ENCODE data around the gene EML4. TPM values are rescaled to one million over a fixed set of nuclear protein-coding genes. Genes with fewer than 3 reads are reported as not detected.

Gene EML4
- total RNA-seq, 3 donors from 2014 or later (not counting 1 experiment from before 2014, with no cell fraction given): 88.4 to 136 (median 91.5) TPM

- WGBS (ENCODE audit: insufficient coverage): 100% methylated on average over 1 of the region's 1 CpG
- DNase-seq (no peak), ATAC-seq (no peak)
- H3K27me3 Mint-ChIP-seq (ENCODE audit: low read depth in 2 of 2): no peaks in the 10 kb centered on the region
- no peaks in the 10 kb centered on the region for H3K9me3 Mint-ChIP-seq
- peaks cover 32 to 39% of the 10 kb centered on the region in 2 donors for H3K4me1 Mint-ChIP-seq
- no peak overlapping the region for H3K27ac ChIP-seq (ENCODE audit: low read length)
- H3K4me3 Mint-ChIP-seq: no peak overlapping the region
- peaks cover 8% of the 10 kb centered on the region for H3K36me3 Mint-ChIP-seq
- peaks cover 10% of the 10 kb centered on the region for H3K4me1 ChIP-seq (ENCODE audit: control insufficient read depth, insufficient read depth, low read length)
- no peak for TF ChIP-seq CTCF (IDR thresholded peaks at IDR 0.05)
- H3K9me3 ChIP-seq (ENCODE audit: control insufficient read depth, insufficient read depth, low read length): no peaks in the 10 kb centered on the region
- H3K27me3 ChIP-seq (ENCODE audit: control insufficient read depth, insufficient read depth, low read length): no peaks in the 10 kb centered on the region
- H3K36me3 ChIP-seq (ENCODE audit: control insufficient read depth, insufficient read depth, low read length): peaks cover 18% of the 10 kb centered on the region
- H3K4me3 ChIP-seq (ENCODE audit: low read length): no peak overlapping the region
- intact Hi-C loops (cut with micrococcal nuclease): no loop called here
- no peak overlapping the region for H3K27ac Mint-ChIP-seq
These were observed 77.4 kb downstream of the EML4 start for GRCh38 chr2:42246562-42246961.

- Mint-ChIP-seq H3K4me1 (peaks cover 41 to 42% of the 10 kb centered on the region in 2 donors), H3K36me3 (peaks cover 8% of the 10 kb centered on the region), H3K27me3 (ENCODE audit: low read depth in 2 of 2) (no peaks in the 10 kb centered on the region), H3K9me3 (no peaks in the 10 kb centered on the region), H3K4me3 (no peak overlapping the region), H3K27ac (no peak overlapping the region)
- TF ChIP-seq CTCF (IDR thresholded peaks at IDR 0.05): no peak
- ATAC-seq (no peak), DNase-seq (no peak)
- H3K27ac ChIP-seq (ENCODE audit: low read length): no peak overlapping the region
- no peaks in the 10 kb centered on the region for H3K27me3 ChIP-seq (ENCODE audit: control insufficient read depth, insufficient read depth, low read length)
- intact Hi-C loops (cut with micrococcal nuclease): no loop called here
- H3K4me1 ChIP-seq (ENCODE audit: control insufficient read depth, insufficient read depth, low read length): peaks cover 12% of the 10 kb centered on the region
- WGBS (ENCODE audit: insufficient coverage): no CpG with 5 or more reads among the region's 1 CpG
- no peaks in the 10 kb centered on the region for H3K9me3 ChIP-seq (ENCODE audit: control insufficient read depth, insufficient read depth, low read length)
- peaks cover 18% of the 10 kb centered on the region for H3K36me3 ChIP-seq (ENCODE audit: control insufficient read depth, insufficient read depth, low read length)
- no peak overlapping the region for H3K4me3 ChIP-seq (ENCODE audit: low read length)
These were observed 79.7 kb downstream of the EML4 start for GRCh38 chr2:42248846-42249245.

- no peaks in the 10 kb centered on the region for H3K9me3 Mint-ChIP-seq
- H3K27ac ChIP-seq (ENCODE audit: low read length): peak overlapping the region; percentile 11
- H3K9me3 ChIP-seq (ENCODE audit: control insufficient read depth, insufficient read depth, low read length): no peaks in the 10 kb centered on the region
- no peaks in the 10 kb centered on the region for H3K27me3 Mint-ChIP-seq (ENCODE audit: low read depth in 2 of 2)
- DNase-seq (no peak), ATAC-seq (no peak)
- H3K36me3 ChIP-seq (ENCODE audit: control insufficient read depth, insufficient read depth, low read length): peaks cover 18% of the 10 kb centered on the region
- WGBS (ENCODE audit: insufficient coverage): no CpG with 5 or more reads among the region's 2 CpGs
- peaks cover 12% of the 10 kb centered on the region for H3K4me1 ChIP-seq (ENCODE audit: control insufficient read depth, insufficient read depth, low read length)
- peaks cover 40 to 41% of the 10 kb centered on the region in 2 donors for H3K4me1 Mint-ChIP-seq
- no peak for TF ChIP-seq CTCF (IDR thresholded peaks at IDR 0.05)
- H3K27me3 ChIP-seq (ENCODE audit: control insufficient read depth, insufficient read depth, low read length): no peaks in the 10 kb centered on the region
- intact Hi-C loops (cut with micrococcal nuclease): no loop called here
- H3K4me3 Mint-ChIP-seq: peak overlapping the region; percentile 77
- no peak overlapping the region for H3K4me3 ChIP-seq (ENCODE audit: low read length)
- peak overlapping the region in 1 of 2 donors; percentile 56 for H3K27ac Mint-ChIP-seq
- H3K36me3 Mint-ChIP-seq: peaks cover 8% of the 10 kb centered on the region
These were observed 80.1 kb downstream of the EML4 start for GRCh38 chr2:42249284-42249683.

- Histone ChIP-seq H3K4me1 (ENCODE audit: control insufficient read depth, insufficient read depth, low read length) (peaks cover 12% of the 10 kb centered on the region), H3K27ac (ENCODE audit: low read length) (peak overlapping the region; percentile 43)
These were observed 80.7 kb downstream of the EML4 start for GRCh38 chr2:42249887-42250286.

More at GRCh38 chr2:42249887-42250286, 80.7 kb downstream of the EML4 start:
- Mint-ChIP-seq H3K27me3 (ENCODE audit: low read depth in 2 of 2) (no peaks in the 10 kb centered on the region), H3K27ac (peak overlapping the region; percentile 21 to 56), H3K4me1 (peaks cover 35% of the 10 kb centered on the region in 2 donors), H3K9me3 (no peaks in the 10 kb centered on the region), H3K4me3 (peak overlapping the region; percentile 77), H3K36me3 (peaks cover 8% of the 10 kb centered on the region)
- 17% methylated on average over 3 of the region's 3 CpGs for WGBS (ENCODE audit: insufficient coverage)
- no peaks in the 10 kb centered on the region for H3K9me3 ChIP-seq (ENCODE audit: control insufficient read depth, insufficient read depth, low read length)
- no peak for TF ChIP-seq CTCF (IDR thresholded peaks at IDR 0.05)
- no peaks in the 10 kb centered on the region for H3K27me3 ChIP-seq (ENCODE audit: control insufficient read depth, insufficient read depth, low read length)
- no peak for DNase-seq
- no peak overlapping the region for H3K4me3 ChIP-seq (ENCODE audit: low read length)
- intact Hi-C loops (cut with micrococcal nuclease): no loop called here
- peaks cover 18% of the 10 kb centered on the region for H3K36me3 ChIP-seq (ENCODE audit: control insufficient read depth, insufficient read depth, low read length)
- ATAC-seq: peak; percentile 42 to 58 (median 48)

All from natural killer cell (primary cell).